Small intestine (tissue), 7 donors: Measurements from ENCODE around the gene RHOG. TPM values are rescaled to one million over a fixed set of nuclear protein-coding genes. Genes with fewer than 3 reads are reported as not detected.
A peak's percentile ranks its signal among the peaks of the same experiment; 100 is the strongest.
"Not testable (repeated sequence)": the region's sequence is repeated elsewhere in the genome, so short reads cannot be mapped to it uniquely, and the experiment has no call there.

Experiments
- DNase-seq, 2 donors: peaks; one replicate each; pipeline versions ENCODE4 v3.0.0 to v3.0.0-alpha.2; 2013
- FAIRE-seq: peaks from 2 replicates; lab custom pipeline; 2012; peaks lifted over from hg19 to GRCh38; lab: Jason Lieb, UNC
- H3K27ac ChIP-seq, 3 donors: one replicate each; pipeline ENCODE4 v1.5.1; 2013; ENCODE audit warnings: low read length in 2 of 3, mild to moderate bottlenecking in 2 of 3, control low read depth in 1 of 3, inconsistent platforms in 1 of 3, low read depth in 1 of 3, moderate library complexity in 1 of 3
- H3K27me3 ChIP-seq, 3 donors: one replicate each; pipeline ENCODE4 v1.6.1; 2013; ENCODE audit warnings: low read length in 3 of 3, inconsistent platforms in 1 of 3; ENCODE audit not compliant: control insufficient read depth in 3 of 3, insufficient read depth in 3 of 3
- H3K36me3 ChIP-seq, 3 donors: one replicate each; pipeline ENCODE4 v1.6.1; 2013; ENCODE audit warnings: low read length in 3 of 3, inconsistent platforms in 1 of 3, low read depth in 1 of 3, mild to moderate bottlenecking in 1 of 3, moderate library complexity in 1 of 3; ENCODE audit not compliant: control insufficient read depth in 3 of 3, insufficient read depth in 2 of 3
- H3K4me1 ChIP-seq, 3 donors: one replicate each; pipeline ENCODE4 v1.6.1; 2013; ENCODE audit warnings: low read length in 2 of 3, inconsistent platforms in 1 of 3, low read depth in 1 of 3, mild to moderate bottlenecking in 1 of 3, moderate library complexity in 1 of 3; ENCODE audit not compliant: control insufficient read depth in 3 of 3, insufficient read depth in 2 of 3
- H3K4me3 ChIP-seq, 3 donors: one replicate each; pipeline ENCODE4 v1.5.1; 2013; ENCODE audit warnings: low read length in 3 of 3, control low read depth in 1 of 3, inconsistent platforms in 1 of 3, low read depth in 1 of 3, mild to moderate bottlenecking in 1 of 3, moderate library complexity in 1 of 3
- H3K9me3 ChIP-seq, 2 donors: one replicate each; pipeline ENCODE4 v1.6.1; 2013; ENCODE audit warnings: low read depth in 1 of 2, low read length in 1 of 2; ENCODE audit not compliant: control insufficient read depth in 2 of 2, insufficient read depth in 1 of 2
- WGBS, 3 donors: extraction: QIAGEN DNeasy Blood & Tissue Kit; methylation state at CpG; one replicate each; pipeline ENCODE4 v1.1.7; 2013; 5-methylcytosine and 5-hydroxymethylcytosine counted together
- polyA plus RNA-seq, 4 donors: library from polyadenylated mRNA; stranded (reverse) in 3 of 4; unstranded in 1 of 4; fragments of 200-250 nt in 3 of 4; fragments of 120-200 nt in 1 of 4; gene quantifications; one replicate each; pipeline versions ENCODE4 v1.2.1 to v1.2.3, GENCODE V29; 2013
- donor health status: healthy with polysubstance abuse.
- donor health status: control.
- donor health status: control.
- donor health status: Bipolar disorder and iron deficiency.
- donor health status: healthy.

Gene RHOG
- polyA plus RNA-seq, 4 donors = 45.5 to 114 (median 74.3) TPM

DNA sequence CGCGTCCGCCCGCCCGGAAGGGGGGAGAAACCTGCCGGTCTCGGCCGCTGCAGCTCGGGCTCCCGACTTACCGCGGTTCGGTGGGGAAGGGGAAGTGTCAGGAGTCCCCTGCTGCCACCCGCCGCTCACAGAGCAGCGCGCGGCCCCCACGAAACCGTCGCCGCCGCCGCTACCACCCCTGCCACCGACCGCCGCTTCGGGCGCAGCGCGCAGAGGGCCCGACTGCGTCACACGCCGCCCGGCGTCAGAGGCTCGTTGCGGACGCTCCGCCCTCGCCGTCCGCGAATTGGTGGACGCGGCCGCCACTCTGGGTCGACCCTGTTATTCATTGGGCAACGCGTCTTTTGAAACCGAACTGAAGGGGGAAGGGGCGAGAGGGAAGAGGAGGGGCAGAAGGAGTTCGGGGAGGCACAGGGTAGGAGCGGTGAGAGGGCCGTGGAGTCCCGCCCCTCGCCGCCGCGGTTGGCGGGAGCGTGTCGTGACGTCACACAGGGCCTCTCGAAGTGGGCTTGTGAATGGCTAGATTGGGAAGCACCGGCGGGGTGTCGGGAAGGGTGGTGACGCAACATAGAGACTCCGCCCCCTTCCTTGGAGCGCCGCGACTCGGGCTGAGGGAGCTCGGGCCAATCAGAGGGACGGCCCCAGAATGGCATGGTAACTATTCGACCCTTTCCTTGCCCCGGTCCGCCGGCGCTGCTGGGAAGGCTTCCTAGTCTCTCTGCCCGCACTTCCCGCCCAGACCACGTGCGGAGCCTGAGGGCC, 43.2 kb downstream of the RHOG start, which contains the start of gene NUP98:
TSS of gene NUP98 (minus strand) at position 226 of the 762 bp plus-strand sequence. CDS start 15,437 bp downstream, outside the sequence.
- Histone ChIP-seq H3K27ac (peak within 1 kb of the TSS; percentile 95 to 98 (median 95)), H3K4me3 (peak within 1 kb of the TSS; percentile 72 to 96 (median 83)), H3K27me3 (no peaks in the 10 kb centered on the region), H3K9me3 (no peaks in the 10 kb centered on the region), H3K4me1 (peaks cover 0 to 30% (median 8%) of the 10 kb centered on the region in 3 donors), H3K36me3 (peaks cover 2 to 23% (median 4%) of the 10 kb centered on the region in 3 donors)
- DNase-seq (peak; percentile 100), FAIRE-seq (no peak)
- 0% methylated on average over 70 to 86 of the region's 86 CpGs for WGBS, 3 donors

DNA sequence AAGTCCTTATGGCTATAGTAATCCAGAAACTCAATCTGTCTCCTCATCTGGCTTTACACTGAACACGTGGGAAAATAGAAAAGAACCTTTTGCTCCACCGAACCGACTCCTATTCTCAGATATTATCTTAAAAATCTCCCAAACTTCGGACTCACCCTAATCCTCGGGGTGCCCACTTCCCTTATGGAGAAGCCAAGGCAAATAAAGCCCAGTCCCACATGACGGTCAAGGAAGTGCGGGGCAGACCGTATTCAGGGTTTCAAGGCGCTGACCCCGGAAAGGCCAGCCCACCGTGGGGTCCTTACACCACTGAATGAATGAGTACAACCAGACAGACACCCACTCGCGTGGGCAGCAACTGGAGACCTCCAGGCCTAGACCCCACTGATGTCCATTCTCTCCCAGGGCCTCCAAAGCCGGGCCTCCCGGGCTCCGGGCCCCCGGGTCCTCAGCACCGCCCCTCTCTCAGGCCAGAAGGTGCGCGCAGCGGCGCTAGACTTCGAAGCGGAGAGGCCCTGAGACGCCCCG, 43.9 kb downstream of the RHOG start:
- Histone ChIP-seq H3K27me3 (no peaks in the 10 kb centered on the region), H3K4me3 (peak overlapping the region; percentile 72 to 96 (median 83)), H3K4me1 (peaks cover 0 to 25% (median 8%) of the 10 kb centered on the region in 3 donors), H3K9me3 (no peaks in the 10 kb centered on the region), H3K27ac (peak overlapping the region; percentile 87 to 95 (median 95)), H3K36me3 (peaks cover 4 to 28% (median 5%) of the 10 kb centered on the region in 3 donors)
- 0 to 1% (median 0%) methylated on average over 21 to 26 of the region's 26 CpGs for WGBS, 3 donors
- DNase-seq = peak; percentile 12 to 19
- no peak for FAIRE-seq

DNA sequence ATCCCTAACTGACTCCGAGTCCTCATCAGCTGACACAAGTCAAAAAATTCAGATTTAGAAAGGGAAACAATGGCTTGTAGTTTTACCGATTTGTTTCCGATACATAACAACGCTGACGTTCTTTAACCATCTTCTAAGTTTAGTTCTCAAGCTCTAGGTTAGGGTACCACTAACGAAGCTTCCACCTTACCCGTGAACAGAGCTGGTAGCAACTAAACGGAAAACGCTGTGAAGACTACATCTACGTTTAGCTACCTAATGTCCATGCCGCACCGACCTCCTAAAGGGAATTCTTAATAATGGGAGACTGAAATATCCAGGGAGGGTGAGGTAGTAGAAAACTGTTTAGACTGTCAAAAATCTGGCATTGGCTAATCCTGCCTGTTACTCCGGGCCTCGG, 44.4 kb downstream of the RHOG start:
- FAIRE-seq = no peak
- H3K27ac ChIP-seq = peak overlapping the region; percentile 24 to 95 (median 87)
- H3K27me3 ChIP-seq = no peaks in the 10 kb centered on the region
- DNase-seq = peak; percentile 30 to 32
- WGBS, 3 donors = 1 to 8% (median 2%) methylated on average over 14 of the region's 14 CpGs
- peaks cover 0 to 25% (median 8%) of the 10 kb centered on the region in 3 donors for H3K4me1 ChIP-seq
- peaks cover 4 to 34% (median 5%) of the 10 kb centered on the region in 3 donors for H3K36me3 ChIP-seq
- peak overlapping the region; percentile 72 to 96 (median 83) for H3K4me3 ChIP-seq
- no peaks in the 10 kb centered on the region for H3K9me3 ChIP-seq

DNA sequence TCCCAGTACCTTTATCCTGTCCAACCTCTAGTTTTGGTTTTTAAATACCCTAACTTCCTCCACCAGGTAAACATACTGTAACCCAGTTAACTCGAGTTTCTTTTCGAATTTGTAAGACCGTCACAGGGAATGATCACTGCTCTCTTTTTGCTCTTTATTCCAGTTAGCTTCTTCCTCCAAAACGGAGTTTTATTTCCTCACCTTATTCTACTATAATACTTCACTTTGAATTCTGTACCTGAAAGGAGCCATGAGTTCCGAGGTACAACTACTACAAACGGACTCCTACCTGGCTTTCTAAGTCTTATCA, 44.8 kb downstream of the RHOG start:
- DNase-seq (no peak), FAIRE-seq (no peak)
- Histone ChIP-seq H3K27ac (no peak overlapping the region), H3K9me3 (no peaks in the 10 kb centered on the region), H3K36me3 (peaks cover 4 to 37% (median 5%) of the 10 kb centered on the region in 3 donors), H3K4me1 (peaks cover 0 to 25% (median 8%) of the 10 kb centered on the region in 3 donors), H3K4me3 (peak overlapping the region in 2 of 3 donors; percentile 83 to 96), H3K27me3 (no peaks in the 10 kb centered on the region)
- WGBS, 3 donors = 8 to 24% (median 16%) methylated on average over 6 of the region's 6 CpGs

DNA sequence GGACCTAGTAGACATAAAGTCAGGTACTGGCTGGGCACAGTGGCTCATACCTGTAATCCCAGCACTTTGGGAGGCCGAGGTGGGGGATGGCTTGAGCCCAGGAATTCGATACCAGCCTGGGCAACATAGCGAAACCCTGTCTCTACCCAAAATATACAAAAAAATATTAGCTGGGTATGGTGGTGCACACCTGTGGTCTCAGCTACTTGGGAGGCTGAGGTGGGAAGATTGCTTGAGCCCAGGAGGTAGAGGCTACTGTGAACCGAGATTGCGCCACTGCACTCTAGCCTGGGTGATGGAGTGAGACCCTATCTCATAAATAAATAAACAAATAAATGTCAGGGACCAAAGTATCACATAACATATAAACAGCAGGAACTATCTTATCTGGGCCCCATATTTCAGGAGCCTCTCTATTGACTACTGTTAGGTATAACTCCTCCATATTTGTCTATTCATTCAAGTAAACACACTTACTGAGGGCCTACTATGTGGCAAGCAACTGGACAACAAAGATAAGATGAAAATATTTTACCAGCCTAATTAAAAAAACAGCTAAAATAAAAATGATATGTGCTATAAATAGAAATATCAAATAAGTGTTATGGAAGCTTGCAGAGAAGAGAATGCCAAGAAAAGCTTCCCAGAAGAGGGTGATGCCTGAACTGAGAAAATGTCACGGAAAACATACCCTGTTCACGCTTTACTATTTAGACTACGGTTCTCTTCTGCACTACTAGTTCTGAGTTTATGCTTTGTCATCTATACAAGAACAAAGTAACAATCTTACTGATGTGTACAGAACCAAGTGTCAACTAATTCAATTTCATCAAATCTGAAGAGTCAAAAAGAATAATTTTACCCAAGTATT, 45.4 kb downstream of the RHOG start:
- Histone ChIP-seq H3K9me3 (no peaks in the 10 kb centered on the region), H3K4me1 (peaks cover 0 to 25% (median 8%) of the 10 kb centered on the region in 3 donors), H3K36me3 (peaks cover 4 to 41% (median 5%) of the 10 kb centered on the region in 3 donors), H3K27ac (no peak overlapping the region), H3K4me3 (peak overlapping the region in 2 of 3 donors; percentile 83 to 96), H3K27me3 (no peaks in the 10 kb centered on the region)
- FAIRE-seq (no peak), DNase-seq (no peak)
- WGBS, 3 donors = 79 to 87% (median 81%) methylated on average over 8 of the region's 8 CpGs

DNA sequence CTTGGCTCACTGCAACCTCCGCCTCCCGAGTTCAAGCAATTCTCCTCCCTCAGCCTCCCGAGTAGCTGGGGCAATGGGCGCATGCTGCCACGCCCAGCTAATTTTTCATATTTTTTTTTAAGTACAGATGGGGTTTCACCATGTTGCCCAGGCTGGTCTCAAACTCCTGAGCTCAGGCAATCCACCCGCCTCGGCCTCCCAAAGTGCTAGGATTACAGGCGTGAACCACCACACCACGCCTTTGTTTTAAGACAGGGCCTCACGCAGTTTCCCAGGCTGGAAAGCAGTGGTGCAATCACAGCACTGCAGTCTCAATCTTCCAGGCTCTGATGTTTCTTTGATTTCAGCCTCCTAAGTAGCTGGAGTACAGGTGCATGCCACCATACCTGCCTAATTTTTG, 46.4 kb downstream of the RHOG start:
- peak overlapping the region in 1 of 3 donors; percentile 17 for H3K27ac ChIP-seq
- H3K4me1 ChIP-seq = peaks cover 0 to 16% (median 8%) of the 10 kb centered on the region in 3 donors
- not testable (repeated sequence) for H3K9me3 ChIP-seq, FAIRE-seq, H3K4me3 ChIP-seq, H3K27me3 ChIP-seq, DNase-seq
- peaks cover 6 to 47% (median 8%) of the 10 kb centered on the region in 3 donors for H3K36me3 ChIP-seq
- WGBS, 3 donors = 85 to 94% (median 86%) methylated on average over 10 of the region's 10 CpGs

DNA sequence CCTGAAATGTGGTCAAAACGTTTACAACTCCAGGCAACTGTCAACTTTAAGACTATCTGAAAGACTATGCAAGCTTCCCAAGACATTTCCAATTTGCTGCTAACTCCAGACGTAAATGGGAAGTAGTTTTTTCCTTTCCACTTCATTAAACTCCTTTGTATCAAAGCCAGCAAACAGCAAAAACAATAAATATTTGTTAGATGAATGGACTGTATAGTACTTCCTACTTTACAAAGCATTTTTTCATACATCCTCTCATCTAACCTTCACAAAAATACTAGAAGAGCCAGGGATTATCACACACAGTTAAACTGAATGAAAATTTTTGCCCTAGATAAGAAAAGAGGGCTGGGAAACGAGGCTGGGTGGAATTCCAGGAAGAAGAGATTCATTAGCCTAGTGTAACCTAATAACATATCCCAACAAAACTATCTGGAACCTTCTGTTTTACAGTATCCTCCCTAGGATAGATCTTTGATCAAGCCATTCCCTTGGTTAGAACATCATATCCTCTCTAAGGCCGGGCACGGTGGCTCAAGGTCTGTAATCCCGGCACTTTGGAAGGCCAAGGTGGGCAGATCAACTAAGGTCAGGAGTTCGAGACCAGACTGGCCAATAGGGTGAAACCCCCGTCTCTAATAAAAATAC, 53.9 kb downstream of the RHOG start:
- Histone ChIP-seq H3K36me3 (peaks cover 3 to 42% (median 6%) of the 10 kb centered on the region in 3 donors), H3K4me1 (peaks cover 0 to 3% (median 0%) of the 10 kb centered on the region in 3 donors), H3K4me3 (no peak overlapping the region), H3K9me3 (no peaks in the 10 kb centered on the region), H3K27me3 (no peaks in the 10 kb centered on the region), H3K27ac (peak overlapping the region in 1 of 3 donors; percentile 44)
- 68 to 72% (median 71%) methylated on average over 8 of the region's 8 CpGs for WGBS, 3 donors
- DNase-seq (no peak), FAIRE-seq (no peak)
